Breast epithelium (tissue), 4 donors: ENCODE data around the gene CACNA2D3. TPM values are rescaled to one million over a fixed set of nuclear protein-coding genes. Genes with fewer than 3 reads are reported as not detected.

Experiments used
- DNase-seq, 2 donors: peaks; one replicate each; pipeline ENCODE4 v3.0.0-alpha.2; 2019; ENCODE audit warnings: low spot score in 2 of 2
- H3K27ac ChIP-seq, 2 donors: fragments of 200-600 bp; sonication (generic) in 1 of 2; one replicate each; pipeline ENCODE4 v1.5.1; 2016 to 2019; ENCODE audit warnings: mild to moderate bottlenecking in 1 of 2
- H3K27me3 ChIP-seq, 2 donors: fragments of 200-600 bp; sonication (generic) in 1 of 2; one replicate each; pipeline versions ENCODE4 v1.5.1 to v1.6.0; 2017 to 2019; ENCODE audit warnings: control low read depth in 1 of 2, mild to moderate bottlenecking in 1 of 2
- H3K36me3 ChIP-seq: fragments of 200-600 bp; one replicate; pipeline ENCODE4 v1.5.1; 2019
- H3K4me1 ChIP-seq, 2 donors: fragments of 200-600 bp; sonication (generic); one replicate each; pipeline ENCODE4 v1.5.1; 2016 to 2019; ENCODE audit warnings: control low read depth in 1 of 2
- H3K4me3 ChIP-seq, 3 donors: fragments of 200-600 bp; sonication (generic); 1 replicate in 2 of 3; 2 replicates in 1 of 3; pipeline ENCODE4 v1.5.1; 2016 to 2019; ENCODE audit warnings: mild to moderate bottlenecking in 3 of 3, moderate library complexity in 2 of 3
- H3K9me3 ChIP-seq, 2 donors: fragments of 200-600 bp; sonication (generic) in 1 of 2; one replicate each; pipeline ENCODE4 v1.5.1; 2016 to 2019; ENCODE audit warnings: control low read depth in 1 of 2
- CTCF ChIP-seq, 3 donors: fragments of 450-650 bp; IDR thresholded peaks; one replicate each; pipeline ENCODE4 v1.5.1; 2016 to 2017; ENCODE audit warnings: antibody characterized with exemption in 3 of 3, mild to moderate bottlenecking in 3 of 3, moderate library complexity in 3 of 3
- POLR2A ChIP-seq: fragments of 450-650 bp; IDR thresholded peaks from one replicate; pipeline ENCODE4 v1.6.1; 2016; ENCODE audit warnings: antibody characterized with exemption, mild to moderate bottlenecking, moderate library complexity
- POLR2AphosphoS5 ChIP-seq, 3 donors: sonication (generic); formaldehyde crosslinking; IDR thresholded peaks; one replicate each; pipeline ENCODE4 v1.6.1; 2017; ENCODE audit warnings: antibody characterized with exemption in 3 of 3
- intact Hi-C: fragments of 100-400 bp; cut with DNase I; formaldehyde crosslinking; loops from one replicate; pipeline ENCODE4 v1.15.1; 2023; ENCODE audit warnings: low total_unique reads
- total RNA-seq, 3 donors: library from RNA; depleted of rRNA; stranded (reverse); fragments of >200 nt; gene quantifications; one replicate each; pipeline ENCODE4 v1.1.0, GENCODE V29; 2016

CACNA2D3 gene
- total RNA-seq, 3 donors from 2014 or later = 0.59 to 3.4 (median 2.3) TPM

- H3K9me3 ChIP-seq = no peaks in the 10 kb centered on the region
- no peaks in the 10 kb centered on the region for H3K36me3 ChIP-seq
- no peak overlapping the region for H3K4me3 ChIP-seq
- no peak for DNase-seq
- H3K27me3 ChIP-seq = no peaks in the 10 kb centered on the region
- no peak for TF ChIP-seq CTCF (IDR thresholded peaks at IDR 0.05)
- no peak for TF ChIP-seq POLR2A
- TF ChIP-seq POLR2AphosphoS5 (IDR thresholded peaks at IDR 0.05) = no peak
- no peak overlapping the region for H3K27ac ChIP-seq
- intact Hi-C loops = loop anchor here (5.0 to 10.0 kb wide), 3 partner anchors 775 to 1307 kb away; no protein-coding TSS in a partner anchor
- no peaks in the 10 kb centered on the region for H3K4me1 ChIP-seq
Observed at GRCh38 chr3:55012091-55012490, 889.7 kb downstream of the CACNA2D3 start.

GRCh38 chr3:55013145-55013925, 891.0 kb downstream of the CACNA2D3 start:
- Histone ChIP-seq H3K36me3 (no peaks in the 10 kb centered on the region), H3K9me3 (no peaks in the 10 kb centered on the region), H3K27ac (no peak overlapping the region), H3K27me3 (no peaks in the 10 kb centered on the region), H3K4me1 (no peaks in the 10 kb centered on the region), H3K4me3 (no peak overlapping the region)
- DNase-seq = no peak
- TF ChIP-seq POLR2A (no peak), CTCF (IDR thresholded peaks at IDR 0.05) (no peak), POLR2AphosphoS5 (IDR thresholded peaks at IDR 0.05) (no peak)
- intact Hi-C loops = loop anchor here (5.0 to 10.0 kb wide), 3 partner anchors 776 to 1309 kb away; no protein-coding TSS in a partner anchor

- H3K36me3 ChIP-seq = no peaks in the 10 kb centered on the region
- intact Hi-C loops = loop anchor here (5.0 to 10.0 kb wide), 3 partner anchors 777 to 1309 kb away; no protein-coding TSS in a partner anchor
- DNase-seq = no peak
Observed at GRCh38 chr3:55014081-55014480, 891.7 kb downstream of the CACNA2D3 start.

GRCh38 chr3:55014906-55015305, 892.6 kb downstream of the CACNA2D3 start:
- Histone ChIP-seq H3K27me3 (no peaks in the 10 kb centered on the region), H3K4me3 (no peak overlapping the region), H3K4me1 (no peaks in the 10 kb centered on the region), H3K27ac (no peak overlapping the region), H3K36me3 (no peaks in the 10 kb centered on the region), H3K9me3 (no peaks in the 10 kb centered on the region)
- intact Hi-C loops = loop anchor here (5.0 to 10.0 kb wide), 3 partner anchors 778 to 1310 kb away; no protein-coding TSS in a partner anchor
- no peak for DNase-seq
- TF ChIP-seq CTCF (IDR thresholded peaks at IDR 0.05) (no peak), POLR2AphosphoS5 (IDR thresholded peaks at IDR 0.05) (no peak), POLR2A (no peak)

More at GRCh38 chr3:55014081-55014480, 891.7 kb downstream of the CACNA2D3 start:
- Histone ChIP-seq H3K27me3 (no peaks in the 10 kb centered on the region), H3K4me1 (no peaks in the 10 kb centered on the region), H3K27ac (no peak overlapping the region), H3K4me3 (no peak overlapping the region), H3K9me3 (no peaks in the 10 kb centered on the region)
- TF ChIP-seq CTCF (IDR thresholded peaks at IDR 0.05) (no peak), POLR2AphosphoS5 (IDR thresholded peaks at IDR 0.05) (no peak), POLR2A (no peak)

GRCh38 chr3:55017876-55018275, 895.5 kb downstream of the CACNA2D3 start:
- Histone ChIP-seq H3K4me3 (no peak overlapping the region), H3K27ac (no peak overlapping the region), H3K36me3 (no peaks in the 10 kb centered on the region), H3K4me1 (no peaks in the 10 kb centered on the region), H3K9me3 (no peaks in the 10 kb centered on the region), H3K27me3 (no peaks in the 10 kb centered on the region)
- TF ChIP-seq POLR2AphosphoS5 (IDR thresholded peaks at IDR 0.05) (no peak), CTCF (IDR thresholded peaks at IDR 0.05) (no peak), POLR2A (no peak)
- intact Hi-C loops = loop anchor here (10.0 kb wide), 1 partner anchor 1313 kb away; no protein-coding TSS in a partner anchor
- no peak for DNase-seq
